ENCODE results near the gene RRP1. TPM values are rescaled to one million over a fixed set of nuclear protein-coding genes. Genes with fewer than 3 reads are reported as not detected.

Gene RRP1
- total RNA-seq, 1 experiment from 2014 or later: 53.9 TPM

GRCh38 chr21:43767984-43768867, 21.2 kb upstream of the RRP1 start:
- POLR2A ChIA-PET: no interaction called here
- peak overlapping the region; percentile 88 for H3K27ac ChIP-seq (ENCODE audit: low read depth, low read length)

More at GRCh38 chr21:43767984-43768867, 21.2 kb upstream of the RRP1 start:
- no TSS peak for BruUV-seq (replicated peaks)
- H3K27me3 ChIP-seq (ENCODE audit: insufficient read depth, low read length): no peaks in the 10 kb centered on the region
- H3K9me2 ChIP-seq (ENCODE audit: insufficient read depth): no peaks in the 10 kb centered on the region
- intact Hi-C loops (cut with micrococcal nuclease): no loop called here
- peaks cover 15 to 41% of the 10 kb centered on the region in 2 experiments for H3K4me1 ChIP-seq (ENCODE audit: control insufficient read depth in 1 of 2, insufficient read depth in 2 of 2, low read length in 2 of 2)
- H3K79me2 ChIP-seq (ENCODE audit: insufficient read depth, low read length): no peaks in the 10 kb centered on the region
- H3K9me3 ChIP-seq (ENCODE audit: control insufficient read depth in 1 of 2, insufficient read depth in 1 of 2, low read depth in 1 of 2, low read length in 2 of 2): no peaks in the 10 kb centered on the region
- H3K9ac ChIP-seq (ENCODE audit: low read length): peak overlapping the region; percentile 70
- RAD21 ChIA-PET (ENCODE audit: low non-redundant PET in 1 of 2, low total read pairs in 2 of 2, uncharacterized antibody in 2 of 2, unreplicated experiment in 2 of 2): no interaction called here
- peak overlapping the region in 1 of 2 experiments; percentile 23; a peak in 1 of 4 replicates for H3K4me3 ChIP-seq (replicated peaks in 1 of 2; ENCODE audit: low read depth in 1 of 2, low read length in 2 of 2)
- TF ChIP-seq ZFX (IDR thresholded peaks at IDR 0.05): peak; percentile 74; the same call in 1 of the 2 replicates
- no peak for TF ChIP-seq REST (IDR thresholded peaks at IDR 0.05; ENCODE audit: low read depth)
- no peak for TF ChIP-seq SIN3A (IDR thresholded peaks at IDR 0.05; ENCODE audit: low read depth)
- no peaks in the 10 kb centered on the region for H4K20me1 ChIP-seq (ENCODE audit: insufficient read depth)
- DNase-seq (ENCODE audit: low read depth, low spot score) (peak; percentile 39), ATAC-seq (peak; percentile 72)
- CTCF ChIA-PET: no interaction called here
- H2AFZ ChIP-seq (ENCODE audit: low read depth, low read length, poor library complexity, severe bottlenecking): no peak overlapping the region
- peak overlapping the region; percentile 75 for H3K4me2 ChIP-seq (ENCODE audit: low read length)
- peaks cover 4% of the 10 kb centered on the region in 2 experiments; a peak in 3 of 4 replicates for H3K36me3 ChIP-seq (ENCODE audit: control insufficient read depth in 1 of 2, insufficient read depth in 2 of 2, low read length in 2 of 2)
